Keratinocyte (primary cell): Measurements from ENCODE around the gene ARL6IP4. TPM values are rescaled to one million over a fixed set of nuclear protein-coding genes. Genes with fewer than 3 reads are reported as not detected.

Experiments used
- DNase-seq: peaks from one replicate; pipeline ENCODE4 v3.0.0-alpha.2; 2011; ENCODE audit warnings: low read depth, missing footprints, low spot score
- FAIRE-seq: peaks from 2 replicates; lab custom pipeline; 2011; peaks lifted over from hg19 to GRCh38; lab: Jason Lieb, UNC
- H2AFZ ChIP-seq: 2 replicates; pipeline ENCODE4 v1.6.0; 2012; ENCODE audit warnings: low read length, control low read depth, inconsistent platforms; ENCODE audit not compliant: control insufficient read depth
- H3K27ac ChIP-seq: 2 replicates; pipeline ENCODE4 v1.5.1; 2011; ENCODE audit warnings: low read length; ENCODE audit not compliant: control insufficient read depth, insufficient read depth
- H3K27me3 ChIP-seq: 3 replicates; pipeline ENCODE4 v1.6.0; 2011; ENCODE audit warnings: low read length; ENCODE audit not compliant: control insufficient read depth, insufficient read depth; ENCODE audit errors: extremely low read depth
- H3K36me3 ChIP-seq, 2 experiments: 2 replicates in 1 of 2; 3 replicates in 1 of 2; pipeline ENCODE4 v1.5.1; 2011; ENCODE audit warnings: low read length in 2 of 2, mild to moderate bottlenecking in 1 of 2; ENCODE audit not compliant: control insufficient read depth in 2 of 2, insufficient read depth in 2 of 2; ENCODE audit errors: extremely low read depth in 1 of 2
- H3K4me1 ChIP-seq: 3 replicates; pipeline ENCODE4 v1.5.1; 2011; ENCODE audit warnings: low read length; ENCODE audit not compliant: control insufficient read depth, insufficient read depth; ENCODE audit errors: extremely low read depth
- H3K4me2 ChIP-seq: 3 replicates; pipeline ENCODE4 v1.6.0; 2011; ENCODE audit warnings: low read depth, low read length; ENCODE audit not compliant: control insufficient read depth, insufficient read depth; ENCODE audit errors: extremely low read depth
- H3K4me3 ChIP-seq, 3 experiments: fragments of 200-600 bp in 1 of 3; sonication (generic) in 1 of 3; 2 replicates in 2 of 3; 3 replicates in 1 of 3; pipeline ENCODE4 v1.5.1; 2011 to 2016; ENCODE audit warnings: low read length in 3 of 3, mild to moderate bottlenecking in 3 of 3, control low read depth in 2 of 3, inconsistent platforms in 1 of 3, low read depth in 1 of 3, mixed read lengths in 1 of 3, mixed run types in 1 of 3, moderate library complexity in 1 of 3; ENCODE audit not compliant: control insufficient read depth in 2 of 3, insufficient read depth in 2 of 3; ENCODE audit errors: extremely low read depth in 1 of 3
- H3K79me2 ChIP-seq: 2 replicates; pipeline ENCODE4 v1.6.0; 2012; ENCODE audit warnings: low read length; ENCODE audit not compliant: control insufficient read depth, insufficient read depth
- H3K9ac ChIP-seq: 3 replicates; pipeline ENCODE4 v1.6.0; 2011; ENCODE audit warnings: low read length; ENCODE audit not compliant: control insufficient read depth, insufficient read depth; ENCODE audit errors: extremely low read depth
- H3K9me1 ChIP-seq: 3 replicates; pipeline ENCODE4 v1.6.0; 2011; ENCODE audit warnings: low read length; ENCODE audit not compliant: control insufficient read depth, insufficient read depth; ENCODE audit errors: extremely low read depth
- H3K9me3 ChIP-seq: 2 replicates; pipeline ENCODE4 v1.5.1; 2012; ENCODE audit warnings: low read depth, low read length; ENCODE audit not compliant: control insufficient read depth
- H4K20me1 ChIP-seq: 3 replicates; pipeline ENCODE4 v1.6.0; 2011; ENCODE audit warnings: low read length; ENCODE audit not compliant: control insufficient read depth, insufficient read depth; ENCODE audit errors: extremely low read depth
- EZH2 ChIP-seq: IDR thresholded peaks from one replicate; pipeline ENCODE4 v1.6.1; 2012; ENCODE audit warnings: inconsistent platforms, mild to moderate bottlenecking, low read length, moderate library complexity
- dilution Hi-C: fragments of 300-500 bp; cut with MboI; formaldehyde crosslinking; loops from one replicate; pipeline ENCODE4 v1.7.0; 2020; ENCODE audit warnings: low sequenced_read_pairs; ENCODE audit not compliant: extremely low pct_ligation_motif_present
- polyA plus RNA-seq, 5 experiments: library from polyadenylated mRNA; depleted of rRNA in 3 of 5; stranded (reverse) in 3 of 5; stranded (forward) in 1 of 5; unstranded in 1 of 5; fragments of >200 nt; gene quantifications; 1 replicate in 1 of 5; 2 replicates in 3 of 5; 3 replicates in 1 of 5; pipeline versions ENCODE4 v1.2.1 to v1.2.3, GENCODE V29; 2011 to 2012; ENCODE audit warnings: missing spikeins in 2 of 5, low read depth in 1 of 5, low replicate concordance in 1 of 5
- TF ChIP-seq, protein P1 (sequence below), 3 experiments: IDR thresholded peaks in 1 of 3; conservative IDR thresholded peaks in 1 of 3; optimal IDR thresholded peaks in 1 of 3; 2 replicates in 2 of 3; 3 replicates in 1 of 3; pipeline versions ENCODE3 to v1.5.1; 2011; ENCODE audit warnings: low read length in 3 of 3, mild to moderate bottlenecking in 3 of 3, moderate library complexity in 2 of 3, control low read depth in 1 of 3, inconsistent platforms in 1 of 3; ENCODE audit not compliant: insufficient read depth in 2 of 3; ENCODE audit errors: extremely low read depth in 1 of 3

ARL6IP4 gene
- polyA plus RNA-seq, 1 donor (not counting 4 experiments of a cell fraction or from before 2014, with no cell fraction given), result 144 TPM

DNA sequence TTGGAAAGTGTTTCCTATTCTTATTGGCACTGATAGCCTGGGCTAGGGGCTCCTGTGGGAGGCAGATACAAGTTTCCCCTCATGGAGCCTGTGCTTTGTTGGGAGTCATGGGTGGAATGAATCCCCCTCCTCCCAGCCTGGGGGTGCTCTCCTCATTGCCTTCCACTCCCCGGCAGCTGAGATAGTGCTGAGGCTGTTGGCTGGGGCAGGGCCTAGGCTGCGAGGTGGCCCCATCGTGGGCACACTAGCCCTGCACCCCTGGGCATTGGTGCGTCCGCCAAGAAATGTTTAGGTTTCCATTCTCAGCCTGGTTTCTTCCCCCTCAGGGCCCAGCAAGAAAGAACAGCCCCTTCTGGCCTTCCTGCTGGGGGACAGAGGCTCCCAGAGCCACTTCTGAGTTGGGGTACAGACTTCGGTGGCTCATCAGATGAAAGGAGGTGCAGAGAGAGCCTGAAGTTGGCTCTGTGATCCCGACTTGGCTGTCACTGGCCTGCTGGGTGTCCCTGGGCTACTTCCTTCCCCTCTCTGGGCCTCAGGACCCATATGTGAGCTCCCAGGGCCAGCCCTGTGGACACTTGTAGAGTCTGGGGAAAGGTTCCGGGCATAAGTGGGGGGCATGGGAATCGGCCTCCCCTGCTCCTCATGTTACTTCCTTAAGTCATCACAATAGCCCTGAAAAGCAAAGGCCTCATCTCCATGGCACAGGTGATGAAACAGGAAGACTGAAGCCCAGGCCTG lies 2.7 kb upstream of the ARL6IP4 start:
- DNase-seq (no peak), FAIRE-seq (no peak)
- H3K79me2 ChIP-seq, result peaks cover 43% of the 10 kb centered on the region
- no peak overlapping the region for H2AFZ ChIP-seq
- no peak overlapping the region for H3K9ac ChIP-seq
- no peak overlapping the region for H3K4me3 ChIP-seq
- H3K9me3 ChIP-seq, result no peaks in the 10 kb centered on the region
- H3K9me1 ChIP-seq, result peaks cover 2% of the 10 kb centered on the region
- TF ChIP-seq, protein P1, sequence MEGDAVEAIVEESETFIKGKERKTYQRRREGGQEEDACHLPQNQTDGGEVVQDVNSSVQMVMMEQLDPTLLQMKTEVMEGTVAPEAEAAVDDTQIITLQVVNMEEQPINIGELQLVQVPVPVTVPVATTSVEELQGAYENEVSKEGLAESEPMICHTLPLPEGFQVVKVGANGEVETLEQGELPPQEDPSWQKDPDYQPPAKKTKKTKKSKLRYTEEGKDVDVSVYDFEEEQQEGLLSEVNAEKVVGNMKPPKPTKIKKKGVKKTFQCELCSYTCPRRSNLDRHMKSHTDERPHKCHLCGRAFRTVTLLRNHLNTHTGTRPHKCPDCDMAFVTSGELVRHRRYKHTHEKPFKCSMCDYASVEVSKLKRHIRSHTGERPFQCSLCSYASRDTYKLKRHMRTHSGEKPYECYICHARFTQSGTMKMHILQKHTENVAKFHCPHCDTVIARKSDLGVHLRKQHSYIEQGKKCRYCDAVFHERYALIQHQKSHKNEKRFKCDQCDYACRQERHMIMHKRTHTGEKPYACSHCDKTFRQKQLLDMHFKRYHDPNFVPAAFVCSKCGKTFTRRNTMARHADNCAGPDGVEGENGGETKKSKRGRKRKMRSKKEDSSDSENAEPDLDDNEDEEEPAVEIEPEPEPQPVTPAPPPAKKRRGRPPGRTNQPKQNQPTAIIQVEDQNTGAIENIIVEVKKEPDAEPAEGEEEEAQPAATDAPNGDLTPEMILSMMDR (optimal IDR thresholded peaks at IDR 0.05 in 1 of 3, IDR thresholded peaks at IDR 0.05 in 1 of 3, conservative IDR thresholded peaks at IDR 0.05 in 1 of 3; ENCODE audit: extremely low read depth in 1 of 3, insufficient read depth in 2 of 3, low read length in 3 of 3), result no peak
- no peak for TF ChIP-seq EZH2
- no peaks in the 10 kb centered on the region for H3K27me3 ChIP-seq
- no peak overlapping the region for H3K27ac ChIP-seq
- dilution Hi-C loops, result no loop called here
- H3K4me1 ChIP-seq, result peaks cover 33% of the 10 kb centered on the region
- peaks cover 7 to 22% of the 10 kb centered on the region in 2 experiments for H3K36me3 ChIP-seq
- H3K4me2 ChIP-seq, result no peak overlapping the region
- H4K20me1 ChIP-seq, result no peaks in the 10 kb centered on the region

DNA sequence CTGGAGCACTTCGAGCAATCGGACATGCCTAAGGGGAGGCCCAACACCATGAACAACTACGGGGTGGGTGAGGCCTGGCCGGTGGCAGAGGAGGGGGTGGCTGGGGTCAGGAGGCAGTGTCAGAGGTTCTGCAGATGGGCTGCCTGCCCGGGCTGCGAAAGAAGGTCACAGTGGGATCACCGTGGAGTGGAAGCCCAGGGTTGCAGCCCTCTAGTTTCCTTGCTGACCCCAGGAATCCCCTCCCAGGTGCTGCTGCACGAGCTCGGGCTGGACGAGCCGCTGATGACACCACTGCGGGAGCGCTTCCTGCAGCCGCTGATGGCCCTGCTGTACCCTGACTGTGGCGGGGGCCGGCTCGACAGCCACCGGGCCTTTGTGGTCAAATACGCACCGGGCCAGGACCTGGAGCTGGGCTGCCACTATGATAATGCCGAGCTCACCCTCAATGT lies 1.9 kb upstream of the ARL6IP4 start:
- Histone ChIP-seq H3K79me2 (peaks cover 49% of the 10 kb centered on the region), H2AFZ (no peak overlapping the region), H4K20me1 (no peaks in the 10 kb centered on the region), H3K4me2 (no peak overlapping the region), H3K9me3 (no peaks in the 10 kb centered on the region), H3K4me3 (no peak overlapping the region), H3K9me1 (peaks cover 2% of the 10 kb centered on the region), H3K36me3 (peaks cover 9 to 26% of the 10 kb centered on the region in 2 experiments), H3K27ac (no peak overlapping the region), H3K9ac (no peak overlapping the region), H3K27me3 (no peaks in the 10 kb centered on the region), H3K4me1 (peaks cover 33% of the 10 kb centered on the region)
- TF ChIP-seq, protein P1 (optimal IDR thresholded peaks at IDR 0.05 in 1 of 3, IDR thresholded peaks at IDR 0.05 in 1 of 3, conservative IDR thresholded peaks at IDR 0.05 in 1 of 3; ENCODE audit: extremely low read depth in 1 of 3, insufficient read depth in 2 of 3, low read length in 3 of 3), result no peak
- TF ChIP-seq EZH2, result no peak
- DNase-seq, result no peak
- dilution Hi-C loops, result no loop called here
- no peak for FAIRE-seq
